Activated CD4-positive, alpha-beta T cell treated with anti-CD3 and anti-CD28 coated beads, Interleukin-2, amount 50 U/mL, for 24 hours (primary cell): ENCODE measurements around the gene PHF3.

Experiments
- DNase-seq, 2 donors: peaks; one replicate each; pipeline ENCODE4 v3.0.0-alpha.2; 2020; ENCODE audit warnings: low read depth in 1 of 2, low spot score in 1 of 2

The PHF3 gene

GRCh38 chr6:63649269-63649668 is 13.7 kb downstream of the PHF3 start:
- no peak for DNase-seq

- no peak for DNase-seq
Observed at GRCh38 chr6:63649847-63650265, 14.3 kb downstream of the PHF3 start.

GRCh38 chr6:63652980-63653379 is 17.4 kb downstream of the PHF3 start:
- DNase-seq: no peak

DNA sequence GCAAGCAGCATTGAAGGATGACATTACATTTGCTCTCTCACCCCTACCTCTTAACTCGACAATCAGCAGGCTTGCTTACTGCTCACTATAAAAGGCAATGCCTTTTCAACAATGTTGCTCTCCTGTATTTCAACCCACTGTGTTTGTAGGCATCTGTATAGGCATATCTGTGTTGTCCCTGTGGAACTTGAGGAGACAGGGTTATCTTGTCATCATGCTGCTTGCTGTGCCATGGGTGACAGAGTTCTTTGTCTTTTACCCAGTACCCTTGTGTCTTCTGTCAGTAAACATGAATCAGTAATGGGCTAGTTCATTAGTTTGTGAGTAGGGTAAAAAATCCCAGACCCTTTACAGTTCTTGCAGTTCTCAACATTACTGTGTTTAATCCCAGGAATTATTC is 25.2 kb downstream of the PHF3 start:
- DNase-seq: no peak

GRCh38 chr6:63661769-63662168 is 26.2 kb downstream of the PHF3 start:
- DNase-seq: no peak

DNA sequence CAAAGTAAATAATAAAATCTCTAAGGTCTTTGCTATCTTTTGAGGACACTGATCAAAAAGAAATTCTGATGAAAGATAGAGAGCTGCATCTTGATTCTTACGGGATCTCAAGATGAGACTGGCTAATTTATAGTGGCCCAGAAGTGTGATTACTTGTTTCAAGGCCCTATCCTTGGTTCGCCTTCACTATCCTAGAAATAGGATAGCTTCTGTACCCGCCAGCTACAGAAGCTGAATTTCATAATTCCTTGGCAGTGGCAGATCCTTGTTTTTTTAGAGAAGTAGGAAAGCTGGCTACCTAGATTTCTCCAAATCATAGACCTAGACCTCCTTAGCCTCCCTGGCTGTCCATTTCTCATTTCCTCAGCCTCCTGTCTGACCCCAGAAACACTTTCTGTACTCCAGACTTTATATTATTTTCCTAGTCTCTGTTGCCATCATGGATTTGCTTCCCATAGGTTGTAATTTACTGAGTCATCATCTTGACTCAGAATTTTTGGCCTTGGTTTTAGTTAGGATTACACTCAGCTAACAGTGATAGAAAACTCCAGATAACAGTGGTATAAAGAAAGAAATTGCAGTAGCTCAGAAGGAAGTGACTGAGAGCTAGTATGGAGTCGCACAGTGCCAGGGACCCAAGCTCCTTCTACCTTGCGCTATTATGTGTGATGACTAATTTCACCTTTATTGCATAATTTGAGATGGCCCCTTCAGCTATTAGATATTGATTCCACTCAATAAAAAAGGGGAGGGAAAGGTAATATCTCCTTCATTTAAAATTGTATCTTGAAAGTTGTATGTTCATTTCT is 27.7 kb downstream of the PHF3 start:
- DNase-seq: no peak

DNA sequence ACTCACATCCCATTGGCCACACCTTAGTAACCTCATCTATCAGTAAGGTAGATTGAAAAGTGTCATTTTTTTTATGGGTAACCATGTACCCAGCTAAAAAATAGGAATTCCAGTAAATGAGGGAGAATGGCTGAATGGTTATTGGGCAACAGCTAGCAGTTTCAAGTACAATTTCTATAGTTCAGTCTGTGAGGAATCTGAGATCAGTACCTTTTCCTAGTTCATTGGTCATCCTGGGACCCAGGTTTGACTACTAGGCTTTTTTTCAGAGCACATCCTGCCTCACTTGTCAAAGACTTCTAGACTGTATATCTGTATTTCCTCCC is 28.3 kb downstream of the PHF3 start:
- DNase-seq: no peak

GRCh38 chr6:63671098-63671754 is 35.6 kb downstream of the PHF3 start:
- no peak for DNase-seq

- DNase-seq: no peak
Observed at GRCh38 chr6:63672582-63673129, 37.1 kb downstream of the PHF3 start.

GRCh38 chr6:63673692-63674091 is 38.1 kb downstream of the PHF3 start:
- DNase-seq: no peak

- DNase-seq: no peak
Observed at GRCh38 chr6:63674635-63675034, 39.0 kb downstream of the PHF3 start.

- no peak for DNase-seq
Observed at GRCh38 chr6:63675138-63675537, 39.5 kb downstream of the PHF3 start.

DNA sequence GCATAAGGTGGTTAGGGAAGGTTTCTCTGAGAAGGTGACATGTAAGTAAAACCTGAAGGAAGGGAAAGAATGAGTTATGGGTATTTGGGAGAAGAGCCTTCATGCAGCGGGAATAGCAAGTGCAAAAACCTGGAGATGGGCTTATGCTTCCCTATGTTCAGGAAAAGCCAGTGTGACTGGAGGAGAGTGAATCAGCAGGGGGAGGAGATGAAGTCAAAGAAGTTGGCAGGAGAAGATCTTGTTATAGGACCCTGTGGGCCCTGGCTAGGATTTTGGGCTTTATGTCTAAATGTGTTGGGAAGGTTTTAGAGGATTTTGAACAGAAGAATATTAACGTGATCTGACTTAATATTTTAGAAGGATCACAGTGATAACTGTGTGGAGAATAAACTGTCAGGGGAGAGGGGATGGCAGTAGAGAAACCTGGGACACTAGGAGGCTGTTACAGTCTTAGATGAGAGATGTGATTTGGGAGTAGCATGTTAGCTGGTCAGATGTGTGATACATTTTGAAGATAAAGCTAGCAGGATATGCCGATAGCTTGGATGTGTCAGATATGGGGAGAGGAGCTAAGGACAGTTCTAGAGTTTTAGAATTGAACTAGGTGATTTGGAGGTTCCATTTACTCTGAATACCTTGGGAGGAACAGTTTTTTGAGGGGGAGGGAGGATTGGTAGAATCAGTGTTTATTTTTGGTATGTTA is 41.0 kb downstream of the PHF3 start:
- no peak for DNase-seq

DNA sequence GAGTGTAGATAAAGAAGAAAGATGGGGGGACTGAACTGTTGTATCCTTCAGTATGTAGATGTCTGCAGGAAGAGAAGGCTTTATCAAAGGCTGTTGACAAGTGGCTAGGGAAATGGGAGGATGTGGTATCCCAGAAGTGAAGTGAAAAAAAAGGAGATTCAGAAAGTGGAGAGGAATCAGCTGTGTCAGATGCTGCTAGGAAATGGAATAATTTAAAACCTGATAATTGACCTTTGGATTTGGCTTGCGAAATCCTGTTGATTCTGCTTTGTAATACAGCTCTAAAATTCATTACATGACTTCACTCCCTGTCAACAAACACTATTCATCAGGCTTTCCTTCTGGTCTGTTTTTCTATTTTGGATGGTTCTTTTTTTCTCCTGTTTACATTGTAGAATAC is 41.7 kb downstream of the PHF3 start:
- no peak for DNase-seq

DNA sequence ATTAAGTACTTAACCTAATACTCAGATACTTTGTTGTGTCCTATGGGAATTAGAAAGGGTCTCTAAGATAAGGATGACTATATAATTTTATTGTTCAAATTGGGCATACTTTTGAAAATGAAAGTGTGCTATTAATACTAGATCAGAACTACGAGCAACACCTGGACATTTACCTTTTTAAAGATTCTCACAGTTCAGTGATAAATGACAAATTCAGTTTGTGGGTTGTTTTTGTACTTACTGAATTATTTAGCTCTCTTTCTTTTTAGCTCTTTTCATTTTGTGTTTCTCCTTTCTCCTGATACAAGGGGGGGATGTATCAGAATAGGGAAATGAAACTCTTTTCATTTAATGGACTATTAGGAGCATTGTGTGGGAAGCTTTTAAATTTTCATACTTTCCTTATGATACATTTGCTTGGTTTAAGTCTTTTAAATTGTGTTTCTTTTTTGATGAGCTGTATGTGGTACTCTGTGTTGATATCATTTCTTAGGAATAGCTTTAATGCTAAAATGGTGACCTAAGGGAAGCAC is 47.5 kb downstream of the PHF3 start:
- DNase-seq: no peak

DNA sequence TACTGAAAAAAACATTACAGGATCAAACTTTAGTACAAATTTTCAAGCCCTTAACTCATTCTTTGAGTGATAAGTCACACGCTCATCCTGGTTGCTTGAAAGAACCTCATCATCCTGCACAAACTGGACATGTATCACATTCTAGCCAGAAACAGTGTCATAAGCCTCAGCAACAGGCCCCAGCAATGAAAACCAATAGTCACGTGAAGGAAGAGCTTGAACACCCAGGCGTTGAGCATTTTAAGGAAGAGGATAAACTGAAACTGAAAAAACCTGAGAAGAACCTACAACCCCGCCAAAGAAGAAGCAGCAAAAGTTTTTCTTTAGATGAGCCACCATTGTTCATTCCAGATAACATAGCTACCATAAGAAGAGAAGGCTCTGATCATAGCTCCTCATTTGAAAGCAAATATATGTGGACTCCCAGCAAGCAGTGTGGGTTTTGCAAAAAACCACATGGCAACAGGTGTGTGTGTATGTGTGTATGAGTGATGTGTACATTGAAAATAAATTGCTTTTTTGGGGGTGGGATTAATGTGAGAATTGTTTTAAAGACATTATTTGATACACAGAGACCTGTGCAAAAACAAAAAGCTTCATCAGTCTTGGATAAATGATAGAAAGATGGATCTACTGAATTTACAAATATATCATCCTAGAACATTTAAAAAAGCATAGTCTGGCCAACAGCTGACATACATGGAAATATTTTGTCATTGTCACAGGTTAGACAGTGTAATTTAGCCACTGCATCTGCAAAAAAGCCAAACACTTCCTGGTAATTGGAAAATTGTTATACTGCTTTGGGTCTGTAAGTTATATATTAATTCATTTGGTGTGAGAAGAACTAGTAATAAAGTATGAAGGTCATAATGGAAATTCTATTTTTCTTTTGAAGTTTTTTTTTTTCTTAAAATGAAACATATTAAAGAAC is 50.1 kb downstream of the PHF3 start:
- no peak for DNase-seq

DNA sequence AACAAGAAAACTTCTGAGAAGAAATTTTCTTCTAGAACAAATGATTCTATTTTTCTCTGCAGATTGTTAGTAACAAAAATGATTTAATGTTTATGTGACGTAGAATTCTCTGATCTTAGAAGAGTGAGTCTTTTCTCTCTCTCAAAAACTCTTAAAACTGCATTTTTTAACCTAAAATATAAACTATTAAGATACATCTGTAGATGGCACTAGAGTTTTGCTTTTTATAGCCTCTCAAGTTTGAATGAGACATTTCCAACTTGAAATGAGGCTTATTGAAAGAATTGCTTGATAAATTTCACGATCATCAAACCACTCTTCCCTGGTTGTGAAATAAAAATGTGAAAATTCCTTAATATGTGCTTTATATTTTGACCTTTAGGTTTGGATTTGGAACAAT is 53.8 kb downstream of the PHF3 start:
- DNase-seq: no peak

DNA sequence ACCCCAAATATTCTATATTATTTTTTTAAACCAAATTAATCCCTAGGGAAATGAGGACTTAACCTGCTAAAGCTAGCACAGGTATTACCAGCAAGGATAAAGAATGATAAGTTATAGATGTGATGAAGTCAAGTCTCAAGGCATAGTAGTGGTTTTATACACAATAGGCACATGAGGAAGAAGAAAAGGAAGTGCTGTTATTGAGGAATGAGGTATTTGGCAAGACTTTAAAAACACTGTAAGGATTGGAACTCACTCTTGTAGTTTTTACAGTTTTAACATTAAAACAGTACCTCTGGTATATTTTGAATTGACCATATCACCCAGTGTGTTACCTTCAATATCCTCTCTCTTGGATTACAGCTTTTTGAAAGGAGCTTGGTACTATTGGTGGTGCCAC is 54.6 kb downstream of the PHF3 start:
- DNase-seq: no peak

DNA sequence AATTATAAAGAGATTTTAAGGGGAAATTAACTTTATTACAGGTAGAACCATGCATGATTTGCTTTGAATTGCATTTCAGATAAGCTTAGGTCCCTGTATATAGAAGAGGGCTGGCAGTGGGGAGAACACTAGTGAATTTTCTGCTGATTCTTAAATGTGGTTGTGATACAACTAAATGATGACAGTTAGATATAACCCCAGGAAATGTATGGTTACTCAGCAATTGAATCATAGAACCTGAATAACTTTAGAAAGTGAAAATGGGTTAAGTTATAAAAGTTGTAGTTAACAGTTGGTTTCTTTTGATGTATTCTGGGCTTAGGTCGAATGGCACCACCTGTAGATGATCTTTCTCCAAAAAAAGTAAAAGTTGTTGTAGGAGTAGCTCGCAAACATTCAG is 70.1 kb downstream of the PHF3 start:
- no peak for DNase-seq

DNA sequence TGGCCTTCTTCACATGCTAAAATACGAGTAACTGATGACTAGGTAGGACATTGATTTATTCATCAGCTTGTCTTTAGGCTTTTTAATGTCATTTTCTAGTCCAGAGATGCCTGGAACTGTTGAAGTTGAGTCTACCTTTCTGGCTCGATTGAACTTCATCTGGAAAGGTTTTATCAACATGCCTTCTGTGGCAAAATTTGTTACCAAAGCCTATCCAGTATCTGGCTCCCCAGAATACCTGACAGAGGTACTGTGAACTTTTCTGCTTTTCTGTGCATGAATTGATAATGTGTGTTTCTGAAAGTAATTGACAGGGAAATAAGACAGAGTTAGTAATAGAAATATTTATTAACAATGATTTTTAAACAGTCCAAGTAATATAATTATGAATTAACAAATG is 71.0 kb downstream of the PHF3 start:
- DNase-seq: no peak

DNA sequence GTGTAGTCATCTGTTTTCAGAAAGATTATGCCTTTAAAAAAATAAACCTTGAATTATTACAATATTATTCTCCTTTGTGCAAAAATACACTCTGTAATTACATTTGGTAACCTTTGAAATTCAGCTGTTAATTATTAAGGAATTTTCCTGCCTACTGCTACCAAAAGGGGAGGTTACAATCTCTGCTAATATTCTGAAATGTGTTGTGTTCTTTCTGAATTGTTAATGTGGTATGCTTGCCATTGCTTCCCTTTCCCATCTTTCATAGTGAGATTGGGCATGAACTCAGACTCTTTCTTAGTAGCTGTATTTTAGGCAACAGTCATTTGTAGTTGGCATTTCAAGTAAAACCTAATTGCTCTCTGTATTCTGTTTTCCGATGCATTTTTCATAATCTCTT is 73.0 kb downstream of the PHF3 start:
- DNase-seq: no peak
